Keratinocyte (primary cell): Measurements from ENCODE around the gene ROR1. TPM values are rescaled to one million over a fixed set of nuclear protein-coding genes. Genes with fewer than 3 reads are reported as not detected.

Source experiments
- DNase-seq: peaks from one replicate; pipeline ENCODE4 v3.0.0-alpha.2; 2011; ENCODE audit warnings: low read depth, missing footprints, low spot score
- FAIRE-seq: peaks from 2 replicates; lab custom pipeline; 2011; peaks lifted over from hg19 to GRCh38; lab: Jason Lieb, UNC
- H2AFZ ChIP-seq: 2 replicates; pipeline ENCODE4 v1.6.0; 2012; ENCODE audit warnings: low read length, control low read depth, inconsistent platforms; ENCODE audit not compliant: control insufficient read depth
- H3K27ac ChIP-seq: 2 replicates; pipeline ENCODE4 v1.5.1; 2011; ENCODE audit warnings: low read length; ENCODE audit not compliant: control insufficient read depth, insufficient read depth
- H3K27me3 ChIP-seq: 3 replicates; pipeline ENCODE4 v1.6.0; 2011; ENCODE audit warnings: low read length; ENCODE audit not compliant: control insufficient read depth, insufficient read depth; ENCODE audit errors: extremely low read depth
- H3K36me3 ChIP-seq, 2 experiments: 2 replicates in 1 of 2; 3 replicates in 1 of 2; pipeline ENCODE4 v1.5.1; 2011; ENCODE audit warnings: low read length in 2 of 2, mild to moderate bottlenecking in 1 of 2; ENCODE audit not compliant: control insufficient read depth in 2 of 2, insufficient read depth in 2 of 2; ENCODE audit errors: extremely low read depth in 1 of 2
- H3K4me1 ChIP-seq: 3 replicates; pipeline ENCODE4 v1.5.1; 2011; ENCODE audit warnings: low read length; ENCODE audit not compliant: control insufficient read depth, insufficient read depth; ENCODE audit errors: extremely low read depth
- H3K4me2 ChIP-seq: 3 replicates; pipeline ENCODE4 v1.6.0; 2011; ENCODE audit warnings: low read depth, low read length; ENCODE audit not compliant: control insufficient read depth, insufficient read depth; ENCODE audit errors: extremely low read depth
- H3K4me3 ChIP-seq, 3 experiments: fragments of 200-600 bp in 1 of 3; sonication (generic) in 1 of 3; 2 replicates in 2 of 3; 3 replicates in 1 of 3; pipeline ENCODE4 v1.5.1; 2011 to 2016; ENCODE audit warnings: low read length in 3 of 3, mild to moderate bottlenecking in 3 of 3, control low read depth in 2 of 3, inconsistent platforms in 1 of 3, low read depth in 1 of 3, mixed read lengths in 1 of 3, mixed run types in 1 of 3, moderate library complexity in 1 of 3; ENCODE audit not compliant: control insufficient read depth in 2 of 3, insufficient read depth in 2 of 3; ENCODE audit errors: extremely low read depth in 1 of 3
- H3K79me2 ChIP-seq: 2 replicates; pipeline ENCODE4 v1.6.0; 2012; ENCODE audit warnings: low read length; ENCODE audit not compliant: control insufficient read depth, insufficient read depth
- H3K9ac ChIP-seq: 3 replicates; pipeline ENCODE4 v1.6.0; 2011; ENCODE audit warnings: low read length; ENCODE audit not compliant: control insufficient read depth, insufficient read depth; ENCODE audit errors: extremely low read depth
- H3K9me1 ChIP-seq: 3 replicates; pipeline ENCODE4 v1.6.0; 2011; ENCODE audit warnings: low read length; ENCODE audit not compliant: control insufficient read depth, insufficient read depth; ENCODE audit errors: extremely low read depth
- H3K9me3 ChIP-seq: 2 replicates; pipeline ENCODE4 v1.5.1; 2012; ENCODE audit warnings: low read depth, low read length; ENCODE audit not compliant: control insufficient read depth
- H4K20me1 ChIP-seq: 3 replicates; pipeline ENCODE4 v1.6.0; 2011; ENCODE audit warnings: low read length; ENCODE audit not compliant: control insufficient read depth, insufficient read depth; ENCODE audit errors: extremely low read depth
- EZH2 ChIP-seq: IDR thresholded peaks from one replicate; pipeline ENCODE4 v1.6.1; 2012; ENCODE audit warnings: inconsistent platforms, mild to moderate bottlenecking, low read length, moderate library complexity
- dilution Hi-C: fragments of 300-500 bp; cut with MboI; formaldehyde crosslinking; loops from one replicate; pipeline ENCODE4 v1.7.0; 2020; ENCODE audit warnings: low sequenced_read_pairs; ENCODE audit not compliant: extremely low pct_ligation_motif_present
- polyA plus RNA-seq, 5 experiments: library from polyadenylated mRNA; depleted of rRNA in 3 of 5; stranded (reverse) in 3 of 5; stranded (forward) in 1 of 5; unstranded in 1 of 5; fragments of >200 nt; gene quantifications; 1 replicate in 1 of 5; 2 replicates in 3 of 5; 3 replicates in 1 of 5; pipeline versions ENCODE4 v1.2.1 to v1.2.3, GENCODE V29; 2011 to 2012; ENCODE audit warnings: missing spikeins in 2 of 5, low read depth in 1 of 5, low replicate concordance in 1 of 5
- TF ChIP-seq, protein P1 (sequence below), 3 experiments: IDR thresholded peaks in 1 of 3; conservative IDR thresholded peaks in 1 of 3; optimal IDR thresholded peaks in 1 of 3; 2 replicates in 2 of 3; 3 replicates in 1 of 3; pipeline versions ENCODE3 to v1.5.1; 2011; ENCODE audit warnings: low read length in 3 of 3, mild to moderate bottlenecking in 3 of 3, moderate library complexity in 2 of 3, control low read depth in 1 of 3, inconsistent platforms in 1 of 3; ENCODE audit not compliant: insufficient read depth in 2 of 3; ENCODE audit errors: extremely low read depth in 1 of 3

ROR1 gene
- polyA plus RNA-seq, 1 donor (not counting 4 experiments of a cell fraction or from before 2014, with no cell fraction given) = 9.2 TPM

DNA sequence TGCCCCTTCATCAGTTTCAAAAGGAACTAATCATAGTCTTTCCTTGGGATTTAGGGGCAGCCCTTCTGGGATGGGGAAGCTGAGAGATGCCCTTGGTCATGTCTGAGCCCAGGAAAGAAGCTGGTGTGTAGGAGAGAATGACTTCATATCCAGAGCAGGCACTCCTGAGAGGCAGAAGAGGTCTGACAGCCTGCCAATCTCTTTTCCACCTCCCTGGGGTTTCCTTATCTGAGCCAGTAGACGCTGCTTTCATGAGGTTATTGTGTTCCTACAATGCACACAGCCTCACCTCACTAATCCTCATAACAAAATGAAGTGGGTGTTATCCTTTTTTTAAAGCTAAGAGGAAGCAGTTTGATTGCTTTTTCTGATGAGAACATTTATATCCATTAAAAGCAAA lies 14.1 kb downstream of the ROR1 start:
- no peaks in the 10 kb centered on the region for H3K27me3 ChIP-seq
- H3K9me3 ChIP-seq = no peaks in the 10 kb centered on the region
- TF ChIP-seq, protein P1, sequence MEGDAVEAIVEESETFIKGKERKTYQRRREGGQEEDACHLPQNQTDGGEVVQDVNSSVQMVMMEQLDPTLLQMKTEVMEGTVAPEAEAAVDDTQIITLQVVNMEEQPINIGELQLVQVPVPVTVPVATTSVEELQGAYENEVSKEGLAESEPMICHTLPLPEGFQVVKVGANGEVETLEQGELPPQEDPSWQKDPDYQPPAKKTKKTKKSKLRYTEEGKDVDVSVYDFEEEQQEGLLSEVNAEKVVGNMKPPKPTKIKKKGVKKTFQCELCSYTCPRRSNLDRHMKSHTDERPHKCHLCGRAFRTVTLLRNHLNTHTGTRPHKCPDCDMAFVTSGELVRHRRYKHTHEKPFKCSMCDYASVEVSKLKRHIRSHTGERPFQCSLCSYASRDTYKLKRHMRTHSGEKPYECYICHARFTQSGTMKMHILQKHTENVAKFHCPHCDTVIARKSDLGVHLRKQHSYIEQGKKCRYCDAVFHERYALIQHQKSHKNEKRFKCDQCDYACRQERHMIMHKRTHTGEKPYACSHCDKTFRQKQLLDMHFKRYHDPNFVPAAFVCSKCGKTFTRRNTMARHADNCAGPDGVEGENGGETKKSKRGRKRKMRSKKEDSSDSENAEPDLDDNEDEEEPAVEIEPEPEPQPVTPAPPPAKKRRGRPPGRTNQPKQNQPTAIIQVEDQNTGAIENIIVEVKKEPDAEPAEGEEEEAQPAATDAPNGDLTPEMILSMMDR (optimal IDR thresholded peaks at IDR 0.05 in 1 of 3, IDR thresholded peaks at IDR 0.05 in 1 of 3, conservative IDR thresholded peaks at IDR 0.05 in 1 of 3; ENCODE audit: extremely low read depth in 1 of 3, insufficient read depth in 2 of 3, low read length in 3 of 3) = no peak
- TF ChIP-seq EZH2 = no peak
- H3K4me1 ChIP-seq = no peaks in the 10 kb centered on the region
- peaks cover 3% of the 10 kb centered on the region for H3K79me2 ChIP-seq
- peaks cover 2% of the 10 kb centered on the region for H4K20me1 ChIP-seq
- H2AFZ ChIP-seq = no peak overlapping the region
- H3K36me3 ChIP-seq = peaks cover 0 to 4% of the 10 kb centered on the region in 2 experiments
- no peak overlapping the region for H3K4me2 ChIP-seq
- no peak for DNase-seq
- H3K9ac ChIP-seq = no peak overlapping the region
- no peak for FAIRE-seq
- dilution Hi-C loops = no loop called here
- no peak overlapping the region for H3K27ac ChIP-seq
- H3K9me1 ChIP-seq = no peaks in the 10 kb centered on the region
- no peak overlapping the region for H3K4me3 ChIP-seq

DNA sequence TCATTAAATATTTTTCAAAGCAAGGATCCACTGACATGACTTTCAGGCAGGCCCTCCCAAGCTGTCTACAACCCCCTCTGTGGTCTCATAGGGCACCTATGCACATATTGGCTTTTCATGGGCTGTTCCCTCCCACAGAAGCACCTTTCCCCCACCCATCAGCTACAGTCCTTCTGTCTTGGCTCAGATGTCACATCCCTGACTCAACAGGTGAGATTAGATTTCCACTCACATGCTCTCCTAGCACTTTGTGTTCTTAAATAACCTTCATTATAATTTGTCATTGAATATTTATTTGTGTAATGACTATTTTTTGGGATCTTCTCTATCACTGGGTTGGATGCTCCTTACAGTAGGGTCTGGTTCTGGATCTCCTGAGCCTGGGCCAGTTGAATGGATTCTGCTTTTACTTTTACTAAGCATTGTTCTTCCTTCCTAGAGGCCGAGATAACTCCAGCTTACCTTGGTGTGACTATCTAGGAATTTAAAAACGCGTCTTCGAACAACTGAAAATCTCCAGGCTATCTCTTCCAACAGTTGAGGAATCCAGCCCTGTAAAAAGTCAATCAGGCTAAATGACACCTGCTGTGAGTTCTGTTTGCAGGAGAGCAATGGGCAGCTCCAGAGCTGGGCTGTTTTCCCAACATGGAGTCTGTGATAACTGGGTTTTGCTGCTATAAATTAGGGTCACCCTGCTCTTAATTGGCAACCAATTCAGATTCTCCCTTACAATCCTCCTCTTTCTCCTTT lies 16.2 kb downstream of the ROR1 start:
- no peak for FAIRE-seq
- dilution Hi-C loops = no loop called here

More for the DNA sequence above, 16.2 kb downstream of the ROR1 start:
- DNase-seq = no peak
- TF ChIP-seq, protein P1 (optimal IDR thresholded peaks at IDR 0.05 in 1 of 3, IDR thresholded peaks at IDR 0.05 in 1 of 3, conservative IDR thresholded peaks at IDR 0.05 in 1 of 3; ENCODE audit: extremely low read depth in 1 of 3, insufficient read depth in 2 of 3, low read length in 3 of 3) = no peak
- no peak for TF ChIP-seq EZH2
- H3K9me3 ChIP-seq = no peaks in the 10 kb centered on the region
- H3K36me3 ChIP-seq = peaks cover 0 to 1% of the 10 kb centered on the region in 2 experiments
- peaks cover 3% of the 10 kb centered on the region for H3K79me2 ChIP-seq
- no peaks in the 10 kb centered on the region for H3K27me3 ChIP-seq
- H2AFZ ChIP-seq = no peak overlapping the region
- H3K4me3 ChIP-seq = no peak overlapping the region
- H4K20me1 ChIP-seq = peaks cover 2% of the 10 kb centered on the region
- no peaks in the 10 kb centered on the region for H3K9me1 ChIP-seq
- H3K9ac ChIP-seq = no peak overlapping the region
- no peak overlapping the region for H3K27ac ChIP-seq
- H3K4me2 ChIP-seq = no peak overlapping the region
- H3K4me1 ChIP-seq = no peaks in the 10 kb centered on the region
